ENCODE data around the gene KLHL22.
A peak's percentile ranks its signal among the peaks of the same experiment; 100 is the strongest.
"Not testable (repeated sequence)": the region's sequence is repeated elsewhere in the genome, so short reads cannot be mapped to it uniquely, and the experiment has no call there.

The KLHL22 gene

DNA sequence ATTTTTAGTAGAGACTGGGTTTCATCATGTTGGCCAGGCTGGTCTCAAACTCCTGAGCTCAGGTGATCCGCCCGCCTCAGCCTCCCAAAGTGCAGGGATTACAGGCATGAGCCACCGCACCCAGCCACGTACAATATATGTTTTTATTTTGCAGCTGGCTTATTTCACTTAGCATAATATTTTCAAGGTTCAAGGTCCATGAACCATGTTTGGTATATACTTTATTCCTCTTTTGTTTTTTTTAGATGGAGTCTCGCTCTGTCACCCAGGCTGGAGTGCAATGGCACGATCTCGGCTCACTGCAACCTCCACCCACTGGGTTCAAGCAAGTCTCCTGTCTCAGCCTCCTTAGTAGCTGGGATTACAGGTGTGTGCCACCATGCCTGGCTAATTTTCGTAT is 43.3 kb upstream of the KLHL22 start:
- not testable (repeated sequence) for H3K9me3 ChIP-seq (ENCODE audit: insufficient read depth, low read depth, low read length); H3K27me3 ChIP-seq (ENCODE audit: insufficient read depth, low read length); H2AK5ac ChIP-seq (ENCODE audit: low read length); DNase-seq; H2BK120ac ChIP-seq (ENCODE audit: insufficient read depth, low read length, poor library complexity); H3K18ac ChIP-seq (ENCODE audit: low read length); H2AFZ ChIP-seq (ENCODE audit: insufficient read depth, low read length, poor library complexity); H3K14ac ChIP-seq (ENCODE audit: low read length); H3K4ac ChIP-seq (ENCODE audit: low read depth, low read length); H3K4me3 ChIP-seq (ENCODE audit: low read depth, low read length); H3K9ac ChIP-seq (ENCODE audit: low read length); H2BK5ac ChIP-seq (ENCODE audit: low read depth, low read length, poor library complexity); H3K27ac ChIP-seq (ENCODE audit: low read depth, low read length); H4K8ac ChIP-seq (ENCODE audit: low read depth, low read length); H4K12ac ChIP-seq (ENCODE audit: low read depth, low read length); H3K4me2 ChIP-seq (ENCODE audit: low read length); H3K79me1 ChIP-seq (ENCODE audit: low read length); H2BK12ac ChIP-seq (ENCODE audit: low read length); H4K91ac ChIP-seq (ENCODE audit: low read depth, low read length); H3K23ac ChIP-seq (ENCODE audit: low read length); H3K79me2 ChIP-seq (ENCODE audit: control insufficient read depth, insufficient read depth, low read length, poor library complexity)
- H3K4me1 ChIP-seq (ENCODE audit: control insufficient read depth in 1 of 2, insufficient read depth in 2 of 2, low read length in 2 of 2), result peaks cover 16 to 19% of the 10 kb centered on the region in 2 experiments
- H3K36me3 ChIP-seq (ENCODE audit: control insufficient read depth in 1 of 2, insufficient read depth in 2 of 2, low read length in 2 of 2), result peaks cover 26 to 35% of the 10 kb centered on the region in 2 experiments
- WGBS (ENCODE audit: extremely low coverage, insufficient coverage, insufficient read length), result no CpG with 5 or more reads among the region's 8 CpGs

DNA sequence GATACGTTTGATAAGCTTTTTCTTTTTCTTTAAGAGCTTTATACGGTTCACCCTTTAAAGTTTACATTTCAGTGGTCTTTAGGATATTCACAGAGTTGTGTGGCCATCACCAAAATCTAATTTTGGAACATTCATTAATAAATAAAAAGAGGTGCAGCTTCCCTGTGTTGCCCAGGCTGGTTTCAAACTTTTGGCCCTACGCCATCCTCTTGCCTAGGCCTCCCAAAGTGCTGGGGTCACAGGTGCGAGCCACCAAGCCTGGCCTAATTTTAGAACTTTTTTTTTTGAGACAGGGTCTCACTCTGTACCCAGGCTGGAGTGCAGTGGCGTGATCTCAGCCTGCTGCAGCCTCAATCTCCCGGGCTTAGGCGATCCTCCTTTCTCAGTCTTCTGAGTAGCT is 42.4 kb upstream of the KLHL22 start:
- no peak overlapping the region for H3K23ac ChIP-seq (ENCODE audit: low read length)
- no peaks in the 10 kb centered on the region for H3K27me3 ChIP-seq (ENCODE audit: insufficient read depth, low read length)
- no peak overlapping the region for H4K91ac ChIP-seq (ENCODE audit: low read depth, low read length)
- H4K12ac ChIP-seq (ENCODE audit: low read depth, low read length), result no peak overlapping the region
- H3K4me3 ChIP-seq (ENCODE audit: low read depth, low read length), result no peak overlapping the region
- no CpG with 5 or more reads among the region's 7 CpGs for WGBS (ENCODE audit: extremely low coverage, insufficient coverage, insufficient read length)
- H2AFZ ChIP-seq (ENCODE audit: insufficient read depth, low read length, poor library complexity), result no peak overlapping the region
- H3K36me3 ChIP-seq (ENCODE audit: control insufficient read depth in 1 of 2, insufficient read depth in 2 of 2, low read length in 2 of 2), result peaks cover 31 to 38% of the 10 kb centered on the region in 2 experiments
- peaks cover 14% of the 10 kb centered on the region for H3K79me2 ChIP-seq (ENCODE audit: control insufficient read depth, insufficient read depth, low read length, poor library complexity)
- no peak overlapping the region for H2BK12ac ChIP-seq (ENCODE audit: low read length)
- no peak overlapping the region for H2BK5ac ChIP-seq (ENCODE audit: low read depth, low read length, poor library complexity)
- H3K4ac ChIP-seq (ENCODE audit: low read depth, low read length), result no peak overlapping the region
- H3K79me1 ChIP-seq (ENCODE audit: low read length), result peaks cover 8% of the 10 kb centered on the region
- no peak overlapping the region for H3K27ac ChIP-seq (ENCODE audit: low read depth, low read length)
- no peak overlapping the region for H3K9ac ChIP-seq (ENCODE audit: low read length)
- H3K18ac ChIP-seq (ENCODE audit: low read length), result no peak overlapping the region
- no peak overlapping the region for H4K8ac ChIP-seq (ENCODE audit: low read depth, low read length)
- H2AK5ac ChIP-seq (ENCODE audit: low read length), result no peak overlapping the region
- no peak overlapping the region for H3K14ac ChIP-seq (ENCODE audit: low read length)
- no peaks in the 10 kb centered on the region for H3K9me3 ChIP-seq (ENCODE audit: insufficient read depth, low read depth, low read length)
- H3K4me1 ChIP-seq (ENCODE audit: control insufficient read depth in 1 of 2, insufficient read depth in 2 of 2, low read length in 2 of 2), result peaks cover 25 to 28% of the 10 kb centered on the region in 2 experiments
- H3K4me2 ChIP-seq (ENCODE audit: low read length), result no peak overlapping the region
- no peak for DNase-seq
- H2BK120ac ChIP-seq (ENCODE audit: insufficient read depth, low read length, poor library complexity), result no peak overlapping the region

DNA sequence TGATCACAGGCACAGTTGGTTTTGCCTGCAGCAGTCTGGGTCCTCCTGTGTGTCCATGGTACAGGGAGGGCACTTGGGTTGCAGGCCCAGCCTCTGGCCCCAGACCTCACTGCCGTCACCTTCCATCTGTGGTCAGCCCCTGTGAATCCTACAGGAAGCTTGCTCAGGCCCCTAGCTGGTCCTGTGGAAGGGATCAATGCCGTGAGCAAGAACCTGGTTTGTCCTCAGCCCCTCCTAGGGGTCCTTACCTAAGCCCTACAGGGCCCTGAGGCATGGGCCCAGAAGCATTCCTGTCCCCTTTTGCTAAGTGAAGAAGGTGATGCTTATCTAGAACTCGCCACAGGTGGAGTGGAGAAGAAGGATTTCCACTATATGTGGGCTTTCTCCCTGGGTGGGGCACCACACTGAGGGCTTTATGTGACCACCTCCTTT is 41.7 kb upstream of the KLHL22 start:
- Histone ChIP-seq H3K23ac (ENCODE audit: low read length) (no peak overlapping the region), H4K8ac (ENCODE audit: low read depth, low read length) (no peak overlapping the region), H3K27ac (ENCODE audit: low read depth, low read length) (no peak overlapping the region), H3K27me3 (ENCODE audit: insufficient read depth, low read length) (no peaks in the 10 kb centered on the region), H2AK5ac (ENCODE audit: low read length) (no peak overlapping the region), H3K9ac (ENCODE audit: low read length) (no peak overlapping the region), H3K14ac (ENCODE audit: low read length) (no peak overlapping the region), H2BK120ac (ENCODE audit: insufficient read depth, low read length, poor library complexity) (no peak overlapping the region), H2BK12ac (ENCODE audit: low read length) (no peak overlapping the region), H3K18ac (ENCODE audit: low read length) (no peak overlapping the region), H2BK5ac (ENCODE audit: low read depth, low read length, poor library complexity) (no peak overlapping the region), H3K4me1 (ENCODE audit: control insufficient read depth in 1 of 2, insufficient read depth in 2 of 2, low read length in 2 of 2) (peaks cover 31 to 35% of the 10 kb centered on the region in 2 experiments), H3K4me3 (ENCODE audit: low read depth, low read length) (no peak overlapping the region), H2AFZ (ENCODE audit: insufficient read depth, low read length, poor library complexity) (no peak overlapping the region), H3K79me1 (ENCODE audit: low read length) (peaks cover 10% of the 10 kb centered on the region), H3K79me2 (ENCODE audit: control insufficient read depth, insufficient read depth, low read length, poor library complexity) (peaks cover 20% of the 10 kb centered on the region), H3K9me3 (ENCODE audit: insufficient read depth, low read depth, low read length) (no peaks in the 10 kb centered on the region), H3K4ac (ENCODE audit: low read depth, low read length) (peak overlapping the region; percentile 49), H4K91ac (ENCODE audit: low read depth, low read length) (no peak overlapping the region), H3K4me2 (ENCODE audit: low read length) (no peak overlapping the region), H3K36me3 (ENCODE audit: control insufficient read depth in 1 of 2, insufficient read depth in 2 of 2, low read length in 2 of 2) (peaks cover 31 to 38% of the 10 kb centered on the region in 2 experiments), H4K12ac (ENCODE audit: low read depth, low read length) (no peak overlapping the region)
- peak in 1 of 2 donors; percentile 28 for DNase-seq
- no CpG with 5 or more reads among the region's 3 CpGs for WGBS (ENCODE audit: extremely low coverage, insufficient coverage, insufficient read length)

DNA sequence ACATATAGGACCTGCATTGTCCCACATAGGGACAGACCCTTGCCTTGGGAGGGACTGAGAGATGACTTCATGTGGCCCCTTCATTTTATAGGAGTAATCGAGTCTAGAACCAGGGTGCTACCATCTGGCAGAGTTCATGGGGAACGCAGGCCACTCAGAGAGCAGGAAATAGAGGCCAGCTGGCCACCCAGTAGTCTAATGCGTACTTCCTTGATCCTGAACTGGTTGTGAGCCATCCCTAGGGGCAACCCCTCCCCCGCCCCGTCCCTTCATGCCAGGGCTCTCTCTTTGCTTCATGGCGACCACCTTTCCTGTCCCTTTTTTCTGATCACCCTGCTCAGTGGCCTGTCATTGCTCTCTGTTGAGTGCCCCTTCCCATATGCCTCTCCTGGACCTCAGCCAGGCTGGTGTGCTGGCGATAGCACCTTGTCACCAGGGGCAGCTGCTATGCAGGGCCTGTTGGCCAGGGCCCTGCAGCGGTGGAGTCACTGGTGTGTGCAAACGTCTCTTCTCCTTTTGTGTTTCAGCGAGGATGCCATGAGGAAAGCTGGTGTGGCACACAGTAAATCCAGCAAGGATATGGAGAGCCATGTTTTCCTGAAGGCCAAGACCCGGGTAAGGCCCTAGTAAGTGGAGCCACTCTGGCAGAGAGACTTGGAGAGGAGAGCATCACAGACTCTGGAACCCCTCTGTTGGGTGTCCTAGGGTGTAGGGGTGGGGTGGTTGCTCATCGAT is 41.2 kb upstream of the KLHL22 start:
- H3K4me2 ChIP-seq (ENCODE audit: low read length), result no peak overlapping the region
- no CpG with 5 or more reads among the region's 12 CpGs for WGBS (ENCODE audit: extremely low coverage, insufficient coverage, insufficient read length)
- H3K18ac ChIP-seq (ENCODE audit: low read length), result peak overlapping the region; percentile 69

More for the DNA sequence above, 41.2 kb upstream of the KLHL22 start:
- DNase-seq, result no peak
- H3K79me1 ChIP-seq (ENCODE audit: low read length), result peaks cover 16% of the 10 kb centered on the region
- peak overlapping the region; percentile 39 for H4K8ac ChIP-seq (ENCODE audit: low read depth, low read length)
- H2BK12ac ChIP-seq (ENCODE audit: low read length), result no peak overlapping the region
- H2BK5ac ChIP-seq (ENCODE audit: low read depth, low read length, poor library complexity), result no peak overlapping the region
- no peaks in the 10 kb centered on the region for H3K9me3 ChIP-seq (ENCODE audit: insufficient read depth, low read depth, low read length)
- no peak overlapping the region for H4K12ac ChIP-seq (ENCODE audit: low read depth, low read length)
- peaks cover 31 to 36% of the 10 kb centered on the region in 2 experiments for H3K36me3 ChIP-seq (ENCODE audit: control insufficient read depth in 1 of 2, insufficient read depth in 2 of 2, low read length in 2 of 2)
- no peak overlapping the region for H3K27ac ChIP-seq (ENCODE audit: low read depth, low read length)
- peak overlapping the region; percentile 6 for H2AFZ ChIP-seq (ENCODE audit: insufficient read depth, low read length, poor library complexity)
- no peak overlapping the region for H3K23ac ChIP-seq (ENCODE audit: low read length)
- no peak overlapping the region for H3K4me3 ChIP-seq (ENCODE audit: low read depth, low read length)
- peaks cover 37 to 41% of the 10 kb centered on the region in 2 experiments for H3K4me1 ChIP-seq (ENCODE audit: control insufficient read depth in 1 of 2, insufficient read depth in 2 of 2, low read length in 2 of 2)
- no peak overlapping the region for H3K14ac ChIP-seq (ENCODE audit: low read length)
- H3K4ac ChIP-seq (ENCODE audit: low read depth, low read length), result peak overlapping the region; percentile 49
- H4K91ac ChIP-seq (ENCODE audit: low read depth, low read length), result no peak overlapping the region
- H3K79me2 ChIP-seq (ENCODE audit: control insufficient read depth, insufficient read depth, low read length, poor library complexity), result peaks cover 24% of the 10 kb centered on the region
- no peak overlapping the region for H2AK5ac ChIP-seq (ENCODE audit: low read length)
- H2BK120ac ChIP-seq (ENCODE audit: insufficient read depth, low read length, poor library complexity), result no peak overlapping the region
- H3K9ac ChIP-seq (ENCODE audit: low read length), result no peak overlapping the region
- no peaks in the 10 kb centered on the region for H3K27me3 ChIP-seq (ENCODE audit: insufficient read depth, low read length)

Measured in trophoblast cell (in vitro differentiated cells and primary cell).